ENCODE data around the gene PPP6R1.

DNA sequence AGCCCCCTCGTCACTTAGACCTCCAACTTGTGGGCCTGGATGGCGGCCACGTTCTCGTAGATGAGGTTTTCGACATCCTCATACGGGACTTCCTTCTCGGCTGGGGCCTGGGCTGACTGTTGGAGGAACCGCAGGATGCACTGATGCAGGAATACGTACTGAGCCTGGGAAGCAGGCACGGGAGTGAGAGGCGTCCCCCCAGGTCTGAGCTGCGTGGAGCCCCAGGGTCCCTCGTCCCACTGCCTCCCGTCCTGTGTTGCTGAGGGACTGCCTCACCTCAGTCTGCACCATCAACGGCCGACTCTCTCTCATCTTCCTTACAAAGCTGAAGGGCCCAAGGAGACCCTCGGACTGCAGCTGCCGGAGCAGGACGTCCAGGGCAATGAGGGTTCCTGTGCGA lies 77.1 kb downstream of the PPP6R1 start:
- TF ChIP-seq, protein P1, sequence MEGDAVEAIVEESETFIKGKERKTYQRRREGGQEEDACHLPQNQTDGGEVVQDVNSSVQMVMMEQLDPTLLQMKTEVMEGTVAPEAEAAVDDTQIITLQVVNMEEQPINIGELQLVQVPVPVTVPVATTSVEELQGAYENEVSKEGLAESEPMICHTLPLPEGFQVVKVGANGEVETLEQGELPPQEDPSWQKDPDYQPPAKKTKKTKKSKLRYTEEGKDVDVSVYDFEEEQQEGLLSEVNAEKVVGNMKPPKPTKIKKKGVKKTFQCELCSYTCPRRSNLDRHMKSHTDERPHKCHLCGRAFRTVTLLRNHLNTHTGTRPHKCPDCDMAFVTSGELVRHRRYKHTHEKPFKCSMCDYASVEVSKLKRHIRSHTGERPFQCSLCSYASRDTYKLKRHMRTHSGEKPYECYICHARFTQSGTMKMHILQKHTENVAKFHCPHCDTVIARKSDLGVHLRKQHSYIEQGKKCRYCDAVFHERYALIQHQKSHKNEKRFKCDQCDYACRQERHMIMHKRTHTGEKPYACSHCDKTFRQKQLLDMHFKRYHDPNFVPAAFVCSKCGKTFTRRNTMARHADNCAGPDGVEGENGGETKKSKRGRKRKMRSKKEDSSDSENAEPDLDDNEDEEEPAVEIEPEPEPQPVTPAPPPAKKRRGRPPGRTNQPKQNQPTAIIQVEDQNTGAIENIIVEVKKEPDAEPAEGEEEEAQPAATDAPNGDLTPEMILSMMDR (IDR thresholded peaks at IDR 0.05 in 4 of 5, conservative IDR thresholded peaks at IDR 0.05 in 1 of 5): no peak
- no peak for TF ChIP-seq POLR2A (IDR thresholded peaks at IDR 0.05)

Measured in gastrocnemius medialis (tissue), 4 donors.